Measurements from ENCODE around the gene OSBP.

Gene OSBP

DNA sequence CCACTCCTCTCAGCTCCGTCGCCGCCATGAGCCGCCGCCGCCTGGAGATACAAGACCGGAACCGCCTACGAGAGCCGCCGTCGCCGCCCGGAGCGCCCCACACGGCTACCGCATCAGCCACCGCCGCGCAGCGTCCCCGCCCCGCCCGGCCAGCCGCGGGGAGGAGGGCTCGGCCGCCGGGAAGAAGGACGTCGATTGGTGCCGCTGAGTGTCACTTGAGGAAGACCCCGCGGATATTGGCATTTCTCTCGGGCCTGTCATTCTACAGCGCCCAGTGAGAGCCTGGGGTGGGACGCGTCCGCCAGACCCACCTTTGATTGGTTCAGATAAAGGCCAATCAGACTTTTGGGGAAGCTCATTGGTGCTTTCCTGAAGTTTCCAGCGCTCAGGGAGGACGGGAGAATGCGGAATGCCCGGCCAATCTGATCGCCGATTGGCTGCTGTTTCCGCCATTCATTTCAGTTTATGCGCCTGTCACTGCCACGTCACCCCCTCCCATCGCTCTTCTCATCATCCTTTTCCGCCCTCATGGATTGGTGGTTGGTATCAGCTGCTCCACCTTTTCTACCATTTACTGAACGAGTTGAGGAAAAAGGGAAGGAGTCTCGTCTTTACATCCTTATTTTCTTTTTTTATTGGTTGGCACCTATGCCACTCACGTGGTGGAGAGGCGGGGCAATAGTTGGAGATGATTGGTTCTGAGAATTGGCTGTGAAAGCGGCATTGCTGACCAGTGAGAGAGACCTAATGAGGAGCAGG is at the start of gene OSBP:
Gene OSBP (minus strand): TSS at position 138 of the 759 bp plus-strand sequence. CDS start 110 bp downstream, at position 28.
- H3K9me3 ChIP-seq (ENCODE audit: control insufficient read depth, low read length): no peaks in the 10 kb centered on the region

DNA sequence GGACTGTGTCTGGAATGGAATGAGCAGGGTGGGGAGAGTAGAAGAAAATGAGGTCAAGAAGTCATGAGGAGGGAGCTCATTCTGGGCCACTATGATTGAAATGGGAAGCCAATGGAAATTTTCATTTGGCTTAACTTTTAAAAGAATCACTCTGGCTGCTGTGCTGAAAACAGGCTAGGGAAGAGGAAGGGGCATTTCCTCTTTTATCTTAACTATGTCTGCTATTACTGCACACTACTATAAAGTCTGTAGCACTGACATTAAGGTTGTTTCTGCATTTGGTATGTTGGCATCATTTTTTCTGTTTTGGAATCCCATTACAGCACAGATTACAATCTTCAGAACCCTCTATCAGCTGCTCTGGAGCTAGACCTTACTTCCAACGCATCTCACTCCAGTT is 45.0 kb upstream of the OSBP start:
- H3K4me1 ChIP-seq (ENCODE audit: control insufficient read depth, insufficient read depth, low read length): peaks cover 4% of the 10 kb centered on the region
- H3K27me3 ChIP-seq (replicated peaks; ENCODE audit: control insufficient read depth, insufficient read depth, low read length): no peaks in the 10 kb centered on the region
- no peak overlapping the region for H3K4me3 ChIP-seq (ENCODE audit: low read length)
- peaks cover 98% of the 10 kb centered on the region for H3K36me3 ChIP-seq (ENCODE audit: control insufficient read depth, insufficient read depth, low read length, severe bottlenecking)
- DNase-seq (ENCODE audit: low read depth): no peak
- no peaks in the 10 kb centered on the region for H3K9me3 ChIP-seq (ENCODE audit: control insufficient read depth, low read length)
- H3K9ac ChIP-seq (ENCODE audit: low read length): no peak overlapping the region

More for the DNA sequence above, at the start of gene OSBP:
- Histone ChIP-seq H3K4me3 (ENCODE audit: low read length) (peak within 1 kb of the TSS; percentile 95), H3K4me1 (ENCODE audit: control insufficient read depth, insufficient read depth, low read length) (peaks cover 37% of the 10 kb centered on the region), H3K36me3 (ENCODE audit: control insufficient read depth, insufficient read depth, low read length, severe bottlenecking) (no peaks in the 10 kb centered on the region), H3K9ac (ENCODE audit: low read length) (peak within 1 kb of the TSS; percentile 95), H3K27me3 (replicated peaks; ENCODE audit: control insufficient read depth, insufficient read depth, low read length) (no peaks in the 10 kb centered on the region)
- DNase-seq (ENCODE audit: low read depth): peak; percentile 100

DNA sequence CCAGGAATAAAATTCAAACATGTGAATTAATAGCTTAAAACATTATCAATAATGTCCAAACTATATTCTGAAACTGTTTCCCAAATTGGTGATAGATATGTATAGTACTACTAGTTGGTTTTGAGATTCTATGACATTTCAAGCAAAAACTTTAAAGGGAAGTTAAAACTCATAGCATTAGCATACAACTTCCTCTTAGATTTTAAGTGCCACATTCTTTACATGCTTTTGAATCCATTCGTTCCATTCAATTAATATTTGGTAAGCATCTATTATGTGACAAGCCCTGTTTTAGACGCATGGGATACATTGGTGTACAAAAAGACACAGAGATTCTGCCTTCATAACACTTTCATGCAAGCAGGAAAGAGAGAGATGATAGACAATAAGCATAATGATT is 44.4 kb upstream of the OSBP start:
- Histone ChIP-seq H3K27me3 (replicated peaks; ENCODE audit: control insufficient read depth, insufficient read depth, low read length) (no peaks in the 10 kb centered on the region), H3K9me3 (ENCODE audit: control insufficient read depth, low read length) (no peaks in the 10 kb centered on the region), H3K4me1 (ENCODE audit: control insufficient read depth, insufficient read depth, low read length) (no peaks in the 10 kb centered on the region), H3K9ac (ENCODE audit: low read length) (no peak overlapping the region), H3K4me3 (ENCODE audit: low read length) (no peak overlapping the region), H3K36me3 (ENCODE audit: control insufficient read depth, insufficient read depth, low read length, severe bottlenecking) (peaks cover 98% of the 10 kb centered on the region)
- no peak for DNase-seq (ENCODE audit: low read depth)

DNA sequence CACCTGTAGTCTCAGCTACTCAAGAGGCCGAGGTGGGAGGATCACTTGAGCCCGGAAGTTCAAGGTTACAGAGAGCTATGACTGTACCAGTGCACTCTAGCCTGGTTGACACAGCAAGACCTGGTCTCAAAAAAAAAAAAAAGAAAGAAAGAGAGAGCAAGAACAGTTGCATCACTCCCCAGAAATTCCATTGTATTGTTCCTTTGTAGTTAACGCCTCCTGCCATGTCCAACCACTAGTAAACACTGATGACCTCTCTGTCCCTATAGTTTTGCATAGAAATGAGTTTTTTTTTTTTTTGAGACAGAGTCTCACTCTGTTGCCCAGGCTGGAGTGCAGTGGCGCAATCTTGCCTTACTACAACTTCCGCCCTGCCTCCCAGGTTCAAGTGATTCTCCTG is 42.5 kb upstream of the OSBP start:
- no peaks in the 10 kb centered on the region for H3K27me3 ChIP-seq (replicated peaks; ENCODE audit: control insufficient read depth, insufficient read depth, low read length)
- peaks cover 98% of the 10 kb centered on the region for H3K36me3 ChIP-seq (ENCODE audit: control insufficient read depth, insufficient read depth, low read length, severe bottlenecking)
- H3K4me3 ChIP-seq (ENCODE audit: low read length): no peak overlapping the region
- DNase-seq (ENCODE audit: low read depth): no peak
- H3K9ac ChIP-seq (ENCODE audit: low read length): no peak overlapping the region
- H3K4me1 ChIP-seq (ENCODE audit: control insufficient read depth, insufficient read depth, low read length): no peaks in the 10 kb centered on the region
- no peaks in the 10 kb centered on the region for H3K9me3 ChIP-seq (ENCODE audit: control insufficient read depth, low read length)

DNA sequence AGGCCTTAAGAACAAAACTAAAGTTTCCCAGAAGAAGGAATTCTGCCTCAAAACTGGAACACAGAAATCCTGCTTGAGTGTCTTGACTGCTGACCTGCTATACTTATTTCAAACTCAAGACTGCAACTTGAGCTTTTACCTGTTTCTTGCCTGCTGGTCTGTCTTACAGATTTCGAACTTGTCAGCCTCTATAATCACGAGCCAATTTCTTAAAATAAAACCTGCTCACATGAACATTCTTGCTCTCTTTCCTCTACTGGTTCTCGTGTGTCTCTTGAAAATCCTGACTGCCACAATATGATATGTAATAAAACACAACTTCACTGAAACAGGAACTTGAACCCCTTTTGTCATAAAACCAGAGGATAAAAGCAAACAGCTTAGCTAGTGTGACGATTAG is 39.3 kb upstream of the OSBP start:
- no peak overlapping the region for H3K9ac ChIP-seq (ENCODE audit: low read length)
- H3K9me3 ChIP-seq (ENCODE audit: control insufficient read depth, low read length): no peaks in the 10 kb centered on the region
- DNase-seq (ENCODE audit: low read depth): no peak
- H3K4me3 ChIP-seq (ENCODE audit: low read length): no peak overlapping the region
- H3K36me3 ChIP-seq (ENCODE audit: control insufficient read depth, insufficient read depth, low read length, severe bottlenecking): peaks cover 99% of the 10 kb centered on the region
- no peaks in the 10 kb centered on the region for H3K4me1 ChIP-seq (ENCODE audit: control insufficient read depth, insufficient read depth, low read length)
- no peaks in the 10 kb centered on the region for H3K27me3 ChIP-seq (replicated peaks; ENCODE audit: control insufficient read depth, insufficient read depth, low read length)

DNA sequence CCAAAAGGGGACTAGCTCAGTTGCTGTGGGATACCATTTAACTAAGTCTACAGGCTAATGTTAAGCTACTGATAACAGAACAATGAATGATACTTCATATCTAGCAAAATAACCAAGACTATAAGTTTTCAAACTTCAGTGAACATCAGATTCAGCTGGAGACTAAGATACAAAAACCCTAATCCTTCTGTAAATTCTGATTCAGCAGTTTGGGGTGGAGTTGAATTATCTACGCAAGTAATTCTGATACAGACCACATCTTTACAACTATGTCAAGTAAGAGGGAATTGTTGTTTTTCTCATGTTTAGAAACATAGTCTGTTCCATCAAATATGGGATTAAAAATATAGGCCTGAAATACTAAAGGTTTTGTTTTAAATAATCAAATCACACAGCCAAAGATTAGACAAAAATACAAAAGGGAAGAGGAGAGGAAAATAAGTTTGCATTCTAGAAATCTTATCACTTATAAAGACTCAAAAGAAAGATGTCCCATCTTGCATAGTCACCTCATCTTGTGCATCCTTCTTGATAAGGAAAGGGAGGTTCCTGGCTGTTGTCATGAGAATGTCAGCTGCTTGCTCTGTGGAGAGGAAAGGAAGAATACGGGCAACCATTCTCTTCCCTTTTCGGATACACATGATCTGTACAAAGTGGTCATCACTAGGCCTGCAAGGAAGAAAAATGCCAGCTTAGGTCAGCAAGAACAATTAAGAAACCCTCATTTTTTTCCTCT is 31.8 kb upstream of the OSBP start:
- no peaks in the 10 kb centered on the region for H3K27me3 ChIP-seq (replicated peaks; ENCODE audit: control insufficient read depth, insufficient read depth, low read length)
- peaks cover 94% of the 10 kb centered on the region for H3K36me3 ChIP-seq (ENCODE audit: control insufficient read depth, insufficient read depth, low read length, severe bottlenecking)
- H3K9ac ChIP-seq (ENCODE audit: low read length): no peak overlapping the region
- H3K4me1 ChIP-seq (ENCODE audit: control insufficient read depth, insufficient read depth, low read length): no peaks in the 10 kb centered on the region
- no peak overlapping the region for H3K4me3 ChIP-seq (ENCODE audit: low read length)
- H3K9me3 ChIP-seq (ENCODE audit: control insufficient read depth, low read length): no peaks in the 10 kb centered on the region
- no peak for DNase-seq (ENCODE audit: low read depth)

GRCh38 chr11:59644528-59644927 is 29.0 kb upstream of the OSBP start:
- Histone ChIP-seq H3K4me1 (ENCODE audit: control insufficient read depth, insufficient read depth, low read length) (no peaks in the 10 kb centered on the region), H3K36me3 (ENCODE audit: control insufficient read depth, insufficient read depth, low read length, severe bottlenecking) (peaks cover 93% of the 10 kb centered on the region), H3K4me3 (ENCODE audit: low read length) (no peak overlapping the region), H3K9ac (ENCODE audit: low read length) (no peak overlapping the region), H3K27me3 (replicated peaks; ENCODE audit: control insufficient read depth, insufficient read depth, low read length) (no peaks in the 10 kb centered on the region), H3K9me3 (ENCODE audit: control insufficient read depth, low read length) (no peaks in the 10 kb centered on the region)
- no peak for DNase-seq (ENCODE audit: low read depth)

DNA sequence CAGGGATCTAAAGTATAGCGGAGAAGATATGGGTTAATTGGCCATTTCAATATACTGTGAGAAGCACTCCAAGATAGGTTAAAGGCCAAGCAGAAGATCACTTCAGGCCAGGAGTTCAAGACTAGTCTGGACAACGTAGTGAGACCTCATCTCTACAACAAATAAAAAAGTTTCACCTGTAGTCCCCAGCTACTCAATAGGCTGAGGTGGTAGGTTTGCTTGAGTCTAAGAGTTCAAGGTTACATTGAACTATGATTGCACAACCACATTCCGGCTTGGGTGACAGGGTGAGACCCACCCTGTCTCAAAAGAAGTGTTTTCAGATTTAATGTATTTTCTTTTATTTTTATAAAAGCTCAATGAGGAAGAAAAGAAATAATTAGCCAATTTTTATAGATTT is 27.8 kb upstream of the OSBP start:
- H3K9ac ChIP-seq (ENCODE audit: low read length): no peak overlapping the region
- H3K4me3 ChIP-seq (ENCODE audit: low read length): no peak overlapping the region
- H3K9me3 ChIP-seq (ENCODE audit: control insufficient read depth, low read length): no peaks in the 10 kb centered on the region
- no peaks in the 10 kb centered on the region for H3K4me1 ChIP-seq (ENCODE audit: control insufficient read depth, insufficient read depth, low read length)
- peak; percentile 26 for DNase-seq (ENCODE audit: low read depth)
- H3K27me3 ChIP-seq (replicated peaks; ENCODE audit: control insufficient read depth, insufficient read depth, low read length): no peaks in the 10 kb centered on the region
- H3K36me3 ChIP-seq (ENCODE audit: control insufficient read depth, insufficient read depth, low read length, severe bottlenecking): peaks cover 93% of the 10 kb centered on the region

GRCh38 chr11:59641156-59641555 is 25.6 kb upstream of the OSBP start:
- Histone ChIP-seq H3K4me1 (ENCODE audit: control insufficient read depth, insufficient read depth, low read length) (no peaks in the 10 kb centered on the region), H3K36me3 (ENCODE audit: control insufficient read depth, insufficient read depth, low read length, severe bottlenecking) (peaks cover 93% of the 10 kb centered on the region), H3K9ac (ENCODE audit: low read length) (no peak overlapping the region), H3K27me3 (replicated peaks; ENCODE audit: control insufficient read depth, insufficient read depth, low read length) (no peaks in the 10 kb centered on the region), H3K4me3 (ENCODE audit: low read length) (no peak overlapping the region), H3K9me3 (ENCODE audit: control insufficient read depth, low read length) (no peaks in the 10 kb centered on the region)
- DNase-seq (ENCODE audit: low read depth): no peak

DNA sequence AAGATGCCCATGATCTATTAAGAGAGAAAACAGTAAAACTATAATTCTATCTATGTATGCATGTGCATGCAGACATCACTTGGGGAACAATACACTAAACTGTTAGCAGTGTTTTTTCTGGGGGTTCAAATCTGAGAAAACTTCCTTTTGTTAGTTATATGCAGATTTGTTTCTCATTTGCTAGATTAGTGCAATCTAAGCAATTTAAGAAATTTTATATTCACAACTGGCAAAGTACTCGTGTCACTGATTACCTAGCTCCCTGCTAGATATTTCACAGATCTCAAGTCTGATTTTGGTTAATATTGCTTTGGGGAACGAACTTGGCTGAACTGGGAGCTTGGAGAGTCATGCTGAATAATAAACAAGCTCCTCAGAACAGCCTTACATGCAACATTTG is 14.9 kb upstream of the OSBP start:
- H3K9ac ChIP-seq (ENCODE audit: low read length): no peak overlapping the region
- no peak for DNase-seq (ENCODE audit: low read depth)
- peaks cover 26% of the 10 kb centered on the region for H3K36me3 ChIP-seq (ENCODE audit: control insufficient read depth, insufficient read depth, low read length, severe bottlenecking)
- no peak overlapping the region for H3K4me3 ChIP-seq (ENCODE audit: low read length)
- H3K9me3 ChIP-seq (ENCODE audit: control insufficient read depth, low read length): no peaks in the 10 kb centered on the region
- no peaks in the 10 kb centered on the region for H3K27me3 ChIP-seq (replicated peaks; ENCODE audit: control insufficient read depth, insufficient read depth, low read length)
- H3K4me1 ChIP-seq (ENCODE audit: control insufficient read depth, insufficient read depth, low read length): no peaks in the 10 kb centered on the region

GRCh38 chr11:59629996-59630395 is 14.4 kb upstream of the OSBP start:
- no peaks in the 10 kb centered on the region for H3K9me3 ChIP-seq (ENCODE audit: control insufficient read depth, low read length)

More at GRCh38 chr11:59629996-59630395, 14.4 kb upstream of the OSBP start:
- H3K36me3 ChIP-seq (ENCODE audit: control insufficient read depth, insufficient read depth, low read length, severe bottlenecking): peaks cover 21% of the 10 kb centered on the region
- no peak overlapping the region for H3K9ac ChIP-seq (ENCODE audit: low read length)
- DNase-seq (ENCODE audit: low read depth): no peak
- no peaks in the 10 kb centered on the region for H3K27me3 ChIP-seq (replicated peaks; ENCODE audit: control insufficient read depth, insufficient read depth, low read length)
- H3K4me1 ChIP-seq (ENCODE audit: control insufficient read depth, insufficient read depth, low read length): no peaks in the 10 kb centered on the region
- H3K4me3 ChIP-seq (ENCODE audit: low read length): no peak overlapping the region
